Activated CD8-positive, alpha-beta memory T cell treated with anti-CD3 and anti-CD28 coated beads, Interleukin-2, amount 10 ng/mL, durations not matched to agents 7 days and 5 days (primary cell): ENCODE results near the gene LRRTM1. TPM values are rescaled to one million over a fixed set of nuclear protein-coding genes. Genes with fewer than 3 reads are reported as not detected.

Source experiments
- ATAC-seq: fragments of 150-1000 bp; cut with Tn5 transposase; one replicate; pipeline ENCODE4 v1.10.0; 2021; ENCODE audit warnings: moderate library complexity
- CTCF ChIA-PET: fragments of 350-600 bp; sonication (Branson Sonifier 250); formaldehyde crosslinking; loops from one replicate; lab custom pipeline; 2021; ENCODE audit warnings: antibody characterized with exemption; lab: Charles Lee
- DNase-seq: peaks from one replicate; pipeline ENCODE4 v3.0.0-alpha.2; 2020
- H3K27ac Mint-ChIP-seq: one replicate; pipeline ENCODE4 v1.8.0; 2021; ENCODE audit warnings: mild to moderate bottlenecking, mixed read lengths
- H3K27me3 Mint-ChIP-seq: one replicate; pipeline ENCODE4 v1.8.0; 2021; ENCODE audit warnings: mixed read lengths
- H3K36me3 Mint-ChIP-seq: one replicate; pipeline ENCODE4 v1.8.0; 2021; ENCODE audit warnings: mild to moderate bottlenecking, mixed read lengths
- H3K4me1 Mint-ChIP-seq: one replicate; pipeline ENCODE4 v1.8.0; 2021; ENCODE audit warnings: mixed read lengths
- H3K4me3 Mint-ChIP-seq: one replicate; pipeline ENCODE4 v1.8.0; 2021; ENCODE audit warnings: mild to moderate bottlenecking, moderate library complexity, mixed read lengths
- H3K9me3 Mint-ChIP-seq: one replicate; pipeline ENCODE4 v1.8.0; 2022; ENCODE audit warnings: low read depth, mixed read lengths
- total RNA-seq, 2 experiments: library from RNA; stranded (reverse); gene quantifications; one replicate each; pipeline ENCODE4 v1.2.3, GENCODE V29; 2021

LRRTM1 gene, protein sequence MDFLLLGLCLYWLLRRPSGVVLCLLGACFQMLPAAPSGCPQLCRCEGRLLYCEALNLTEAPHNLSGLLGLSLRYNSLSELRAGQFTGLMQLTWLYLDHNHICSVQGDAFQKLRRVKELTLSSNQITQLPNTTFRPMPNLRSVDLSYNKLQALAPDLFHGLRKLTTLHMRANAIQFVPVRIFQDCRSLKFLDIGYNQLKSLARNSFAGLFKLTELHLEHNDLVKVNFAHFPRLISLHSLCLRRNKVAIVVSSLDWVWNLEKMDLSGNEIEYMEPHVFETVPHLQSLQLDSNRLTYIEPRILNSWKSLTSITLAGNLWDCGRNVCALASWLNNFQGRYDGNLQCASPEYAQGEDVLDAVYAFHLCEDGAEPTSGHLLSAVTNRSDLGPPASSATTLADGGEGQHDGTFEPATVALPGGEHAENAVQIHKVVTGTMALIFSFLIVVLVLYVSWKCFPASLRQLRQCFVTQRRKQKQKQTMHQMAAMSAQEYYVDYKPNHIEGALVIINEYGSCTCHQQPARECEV
- total RNA-seq: not detected

DNA sequence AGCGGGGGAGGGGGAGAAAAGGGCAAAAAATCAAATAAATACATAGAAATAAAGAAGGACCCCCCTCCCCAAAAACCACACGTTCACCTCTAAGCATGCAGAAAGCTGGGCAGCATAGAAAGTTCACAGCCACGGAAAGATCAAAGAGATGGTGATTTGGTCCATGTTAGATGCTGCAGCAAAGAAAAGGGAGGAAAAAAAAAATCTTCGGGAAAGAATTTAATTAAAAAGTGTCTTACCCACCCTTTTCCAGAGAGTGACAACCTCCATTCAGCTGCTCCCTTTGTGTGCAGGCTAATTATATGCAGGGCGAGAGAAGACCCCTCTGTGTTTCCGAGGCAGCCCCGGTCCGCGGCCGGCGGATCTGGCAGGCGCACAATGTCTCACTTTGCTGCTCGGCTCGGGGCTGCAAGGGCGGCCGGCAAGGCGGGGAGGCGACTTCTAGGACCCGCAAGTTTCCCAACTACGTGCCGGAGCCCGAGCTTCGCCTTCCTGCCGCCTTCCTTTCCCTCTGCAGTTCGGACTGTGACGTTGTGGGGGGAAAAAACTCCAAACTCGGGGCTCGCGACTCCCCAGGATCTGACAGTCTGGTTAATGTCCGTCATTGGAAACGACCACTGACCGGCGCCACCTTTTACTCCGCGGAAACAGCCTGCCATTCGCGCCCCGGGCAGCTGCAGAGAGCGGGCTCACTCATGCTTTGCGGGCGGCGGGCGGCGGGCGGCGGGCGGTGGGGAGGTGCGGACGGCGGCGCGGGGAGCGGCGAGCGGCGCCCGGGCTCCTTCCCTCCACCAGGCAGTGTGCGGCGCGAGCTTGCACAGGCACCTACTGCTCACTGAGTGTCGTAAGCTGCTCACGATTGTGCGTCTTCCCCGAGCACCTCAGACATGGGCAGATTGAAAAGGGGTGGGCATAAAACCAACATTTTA lies at the start of gene LRRTM1:
Gene LRRTM1, minus strand, starts transcription at position 844 of the 929 bp plus-strand sequence. CDS start 933 bp downstream, outside the sequence.
- H3K9me3 Mint-ChIP-seq: peaks cover 3% of the 10 kb centered on the region
- no peaks in the 10 kb centered on the region for H3K4me1 Mint-ChIP-seq
- no peak within 1 kb of the TSS for H3K27ac Mint-ChIP-seq
- H3K27me3 Mint-ChIP-seq: peaks cover 41% of the 10 kb centered on the region
- no peak for ATAC-seq
- peaks cover 6% of the 10 kb centered on the region for H3K36me3 Mint-ChIP-seq
- no peak for DNase-seq
- CTCF ChIA-PET: no interaction called here
- H3K4me3 Mint-ChIP-seq: no peak within 1 kb of the TSS

DNA sequence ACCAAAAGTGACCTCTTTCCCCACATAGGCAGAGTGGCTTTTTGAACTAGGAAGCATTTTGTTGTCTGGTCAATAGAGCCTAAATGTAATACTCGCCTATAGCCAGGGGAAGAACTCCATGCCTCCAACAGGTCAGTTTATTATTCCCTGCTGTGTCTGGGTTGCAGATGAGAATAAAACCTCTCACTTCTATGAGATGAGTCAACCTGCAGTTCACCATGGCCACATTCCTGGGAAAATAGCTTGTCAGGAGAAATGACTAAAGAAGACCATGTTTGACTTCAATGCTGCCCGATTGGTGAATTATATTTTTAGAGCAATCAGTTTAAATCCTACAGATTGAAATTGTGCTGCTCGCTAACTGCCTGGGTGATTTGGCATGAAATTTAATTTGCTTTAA lies 46.7 kb upstream of the LRRTM1 start:
- no peak overlapping the region for H3K27ac Mint-ChIP-seq
- no peak overlapping the region for H3K4me3 Mint-ChIP-seq
- no peaks in the 10 kb centered on the region for H3K4me1 Mint-ChIP-seq
- CTCF ChIA-PET: no interaction called here
- H3K27me3 Mint-ChIP-seq: no peaks in the 10 kb centered on the region
- no peaks in the 10 kb centered on the region for H3K36me3 Mint-ChIP-seq
- DNase-seq: no peak
- ATAC-seq: no peak
- peaks cover 4% of the 10 kb centered on the region for H3K9me3 Mint-ChIP-seq

DNA sequence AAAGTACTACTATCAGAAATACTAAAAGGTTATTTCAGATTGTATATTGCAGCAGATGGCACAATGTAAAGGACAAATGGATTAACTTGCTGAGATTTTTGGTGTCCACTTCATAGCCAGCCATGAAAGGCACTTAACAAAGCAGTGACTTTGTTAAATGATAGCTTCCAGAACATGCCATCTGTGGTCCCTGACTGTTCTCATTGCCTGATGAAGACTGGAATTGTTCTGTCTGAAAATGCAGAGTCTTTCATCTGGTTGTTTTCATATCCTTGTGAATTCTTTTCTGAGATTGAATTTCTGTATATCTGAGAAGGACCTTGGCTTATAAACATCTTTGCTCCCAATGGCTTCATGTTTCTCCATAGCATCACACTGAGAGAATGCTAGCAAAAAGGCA lies 44.4 kb upstream of the LRRTM1 start:
- CTCF ChIA-PET: no interaction called here
- Mint-ChIP-seq H3K36me3 (no peaks in the 10 kb centered on the region), H3K4me1 (no peaks in the 10 kb centered on the region), H3K27ac (no peak overlapping the region), H3K9me3 (peaks cover 4% of the 10 kb centered on the region), H3K27me3 (no peaks in the 10 kb centered on the region), H3K4me3 (no peak overlapping the region)
- DNase-seq (no peak), ATAC-seq (no peak)

DNA sequence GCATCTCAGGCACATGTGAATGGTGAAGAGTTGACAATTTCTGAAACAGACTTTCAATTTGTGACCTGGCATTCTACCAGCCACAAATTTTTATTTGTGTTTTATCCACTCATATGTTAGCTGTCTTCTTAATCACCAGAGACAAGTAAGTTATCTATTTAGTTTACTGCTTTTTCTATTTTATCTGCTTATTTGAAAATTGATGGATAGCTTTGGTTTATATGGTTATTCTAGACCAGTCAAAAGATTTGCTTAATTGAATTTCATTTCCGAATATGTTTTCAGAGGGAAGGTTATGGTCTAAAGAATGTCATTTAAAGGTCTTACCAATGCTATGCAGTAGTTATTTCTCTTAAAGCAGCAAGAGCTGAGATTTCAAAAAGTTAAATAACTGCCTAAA lies 43.5 kb upstream of the LRRTM1 start:
- H3K27ac Mint-ChIP-seq: no peak overlapping the region

DNA sequence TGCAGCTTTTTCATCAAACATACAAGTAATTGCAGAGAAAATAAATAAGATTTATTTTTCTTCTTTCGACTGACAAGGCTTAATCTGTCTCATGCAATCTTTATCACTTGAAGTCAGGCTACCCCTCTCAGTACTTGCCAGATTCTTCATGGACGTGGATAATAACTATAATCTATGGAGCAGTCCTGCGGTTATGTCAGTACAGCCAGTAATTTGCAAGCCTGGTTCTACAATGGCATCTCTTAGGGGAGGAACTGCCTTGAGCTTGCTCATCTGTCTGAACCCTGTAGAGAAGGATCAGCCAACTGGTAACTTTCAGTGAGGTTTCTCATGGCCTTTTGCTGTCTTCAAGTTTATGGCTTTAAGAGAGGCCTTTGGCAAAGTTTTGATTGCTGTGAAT lies 35.5 kb upstream of the LRRTM1 start:
- Mint-ChIP-seq H3K27ac (no peak overlapping the region), H3K27me3 (no peaks in the 10 kb centered on the region), H3K36me3 (no peaks in the 10 kb centered on the region), H3K4me3 (no peak overlapping the region), H3K4me1 (no peaks in the 10 kb centered on the region), H3K9me3 (peaks cover 7% of the 10 kb centered on the region)
- DNase-seq (no peak), ATAC-seq (no peak)
- CTCF ChIA-PET: no interaction called here

More for the DNA sequence above, 43.5 kb upstream of the LRRTM1 start:
- H3K9me3 Mint-ChIP-seq: peaks cover 4% of the 10 kb centered on the region
- H3K27me3 Mint-ChIP-seq: no peaks in the 10 kb centered on the region
- ATAC-seq (no peak), DNase-seq (no peak)
- no peaks in the 10 kb centered on the region for H3K4me1 Mint-ChIP-seq
- H3K36me3 Mint-ChIP-seq: no peaks in the 10 kb centered on the region
- CTCF ChIA-PET: no interaction called here
- H3K4me3 Mint-ChIP-seq: no peak overlapping the region

DNA sequence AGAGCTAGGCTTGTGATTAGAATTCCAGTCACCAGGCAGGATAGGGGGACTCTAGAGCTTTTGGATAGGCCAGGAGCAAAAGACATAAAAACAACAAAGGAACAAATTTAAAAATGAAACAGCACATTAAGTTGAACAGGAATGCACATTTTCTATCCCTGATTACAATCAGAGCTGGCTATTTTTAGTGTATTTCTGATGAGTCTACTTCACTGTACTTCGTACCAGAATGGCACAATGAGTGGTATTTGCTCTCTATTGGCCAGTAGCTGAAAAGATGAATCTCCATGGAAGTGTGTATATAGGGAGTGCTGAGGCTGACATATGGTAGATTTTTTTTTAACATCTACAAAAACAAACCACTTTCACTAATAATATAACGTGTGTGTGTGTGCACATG lies 34.2 kb upstream of the LRRTM1 start:
- no peak for ATAC-seq
- H3K27ac Mint-ChIP-seq: no peak overlapping the region
- no peak overlapping the region for H3K4me3 Mint-ChIP-seq
- no peaks in the 10 kb centered on the region for H3K27me3 Mint-ChIP-seq
- H3K4me1 Mint-ChIP-seq: no peaks in the 10 kb centered on the region
- H3K36me3 Mint-ChIP-seq: no peaks in the 10 kb centered on the region
- DNase-seq: no peak
- CTCF ChIA-PET: no interaction called here
- H3K9me3 Mint-ChIP-seq: peaks cover 7% of the 10 kb centered on the region

DNA sequence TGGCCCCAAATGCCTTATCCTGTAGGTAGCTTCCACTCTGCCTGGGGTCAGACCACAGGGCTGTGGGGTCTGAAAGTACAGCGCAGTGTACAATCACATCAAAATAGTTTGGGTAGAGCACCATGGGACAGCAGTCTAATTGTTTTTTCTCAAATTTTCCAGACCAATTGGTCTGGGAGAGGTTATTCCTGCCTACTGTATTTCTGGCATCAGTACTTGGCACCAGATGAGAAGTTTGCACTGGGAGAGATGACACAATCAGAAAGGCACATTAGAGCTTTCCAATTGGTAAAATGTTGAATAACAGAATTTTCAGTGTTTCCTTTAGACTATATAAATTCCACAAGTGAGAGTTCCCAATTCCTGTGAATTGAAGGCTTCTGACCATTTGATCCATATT lies 30.9 kb upstream of the LRRTM1 start:
- Mint-ChIP-seq H3K4me1 (no peaks in the 10 kb centered on the region), H3K27ac (no peak overlapping the region), H3K36me3 (no peaks in the 10 kb centered on the region), H3K27me3 (no peaks in the 10 kb centered on the region), H3K9me3 (peaks cover 8% of the 10 kb centered on the region), H3K4me3 (no peak overlapping the region)
- ATAC-seq: no peak
- CTCF ChIA-PET: no interaction called here
- no peak for DNase-seq

DNA sequence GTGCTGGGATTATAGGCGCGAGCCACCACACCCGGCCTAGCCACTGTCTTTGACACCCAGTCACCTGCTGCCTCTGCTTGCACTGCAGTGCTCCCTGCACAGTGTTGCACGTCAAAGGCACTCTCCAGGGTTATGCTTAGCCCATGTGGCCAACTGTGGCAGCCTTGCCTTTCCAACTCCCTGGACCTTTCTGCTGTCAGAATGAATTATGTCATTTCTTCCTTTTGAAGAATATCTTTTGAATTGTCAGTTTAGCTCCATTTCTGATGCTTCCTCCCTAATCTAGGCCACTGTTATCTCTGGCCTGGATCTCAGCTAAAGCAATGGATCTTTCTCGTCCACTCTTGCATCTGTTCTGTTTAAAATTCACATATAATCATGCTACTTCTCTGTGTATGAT lies 29.3 kb upstream of the LRRTM1 start:
- H3K4me3 Mint-ChIP-seq: no peak overlapping the region

DNA sequence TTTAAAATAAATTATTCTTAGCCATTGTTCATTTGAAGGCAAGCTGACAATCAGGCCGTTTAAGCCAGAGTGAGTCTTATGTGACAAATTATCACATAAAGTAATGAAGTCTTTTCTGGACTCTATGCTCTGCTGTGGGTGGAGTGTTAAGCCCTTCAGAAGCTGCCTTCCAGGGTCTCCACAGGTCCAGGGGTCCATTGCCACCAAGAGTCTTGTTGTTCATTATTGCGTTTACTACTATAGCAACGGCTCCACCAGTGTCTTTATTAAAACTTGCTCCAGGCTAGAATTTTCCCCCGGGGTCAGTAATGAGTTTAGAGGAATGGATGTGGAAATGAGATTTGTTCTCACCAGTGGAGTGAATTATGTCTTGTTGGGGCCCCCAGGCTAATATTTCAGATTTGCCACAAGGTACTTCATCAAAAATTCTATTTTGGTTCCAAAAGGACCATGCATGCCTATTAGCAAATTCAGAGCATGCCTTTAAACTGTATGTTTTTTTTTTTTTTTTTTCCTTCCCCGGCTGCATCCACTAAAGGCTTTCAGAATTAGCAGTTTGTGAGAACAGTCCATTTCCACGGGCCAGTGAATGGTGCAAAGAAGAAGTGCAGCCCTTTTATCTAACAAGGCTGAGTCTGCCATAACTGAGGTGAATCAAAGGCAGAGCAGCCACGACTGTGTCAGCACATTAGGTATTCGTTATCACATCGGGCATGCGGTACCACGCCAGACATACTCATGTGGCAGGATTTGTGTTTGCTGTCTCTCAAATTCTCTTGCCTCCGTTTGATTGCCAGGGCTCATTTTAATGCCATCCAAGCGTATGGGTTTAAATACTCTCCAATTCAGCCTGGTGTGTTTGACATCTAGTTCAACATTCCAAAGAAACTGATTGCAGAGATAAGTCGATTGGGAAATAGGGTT lies 26.2 kb upstream of the LRRTM1 start:
- Mint-ChIP-seq H3K4me1 (no peaks in the 10 kb centered on the region), H3K9me3 (peaks cover 6% of the 10 kb centered on the region), H3K27ac (no peak overlapping the region), H3K27me3 (no peaks in the 10 kb centered on the region), H3K36me3 (no peaks in the 10 kb centered on the region), H3K4me3 (no peak overlapping the region)
- DNase-seq (no peak), ATAC-seq (no peak)
- CTCF ChIA-PET: no interaction called here

More for the DNA sequence above, 29.3 kb upstream of the LRRTM1 start:
- Mint-ChIP-seq H3K36me3 (no peaks in the 10 kb centered on the region), H3K27me3 (no peaks in the 10 kb centered on the region), H3K4me1 (no peaks in the 10 kb centered on the region), H3K27ac (no peak overlapping the region), H3K9me3 (peaks cover 8% of the 10 kb centered on the region)
- CTCF ChIA-PET: no interaction called here
- DNase-seq (no peak), ATAC-seq (no peak)

DNA sequence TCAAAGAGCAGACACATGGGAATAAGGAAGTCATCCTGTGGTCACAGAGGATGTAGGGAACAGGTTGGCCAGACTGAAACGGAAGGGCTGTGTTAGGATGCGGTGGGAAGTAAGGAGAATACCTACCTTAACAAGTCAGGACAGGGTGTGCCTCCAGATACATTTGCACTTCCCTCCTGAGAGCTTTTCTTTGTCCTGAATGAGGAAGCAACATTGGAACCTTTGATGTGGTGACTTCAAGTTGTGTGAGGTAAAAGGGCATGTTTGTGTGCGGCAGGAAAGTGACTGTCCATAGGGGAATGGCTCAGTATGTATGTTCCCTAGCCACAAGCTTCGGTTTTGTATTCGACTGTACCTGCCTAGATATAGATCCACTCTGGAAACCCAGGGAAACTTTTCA lies 24.9 kb upstream of the LRRTM1 start:
- CTCF ChIA-PET: no interaction called here

DNA sequence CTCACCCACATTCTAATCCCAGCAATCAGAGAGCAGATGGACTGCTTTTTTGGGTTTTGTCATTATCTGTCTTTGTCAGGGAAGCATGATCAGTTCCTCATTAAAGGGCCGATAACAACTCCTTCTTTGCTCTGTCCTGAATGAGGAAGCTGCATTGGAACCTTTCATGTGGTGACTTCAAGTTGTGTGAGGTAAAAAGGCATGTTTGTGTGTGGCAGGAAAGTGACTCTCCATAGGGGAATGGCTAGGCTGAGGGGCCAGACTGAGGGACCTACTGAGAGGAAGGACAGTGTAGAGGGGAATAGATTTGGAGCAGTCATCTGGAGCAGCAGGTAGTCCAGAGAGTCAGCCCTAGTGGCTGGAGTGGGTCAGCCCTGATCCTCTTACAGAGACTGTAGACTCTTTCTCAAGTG lies 23.6 kb upstream of the LRRTM1 start:
- no peaks in the 10 kb centered on the region for H3K36me3 Mint-ChIP-seq
- H3K4me3 Mint-ChIP-seq: no peak overlapping the region
- CTCF ChIA-PET: no interaction called here
- H3K27ac Mint-ChIP-seq: no peak overlapping the region
- H3K27me3 Mint-ChIP-seq: no peaks in the 10 kb centered on the region
- H3K9me3 Mint-ChIP-seq: peaks cover under 1% of the 10 kb centered on the region
- H3K4me1 Mint-ChIP-seq: no peaks in the 10 kb centered on the region
- ATAC-seq (no peak), DNase-seq (no peak)

More for the DNA sequence above, 24.9 kb upstream of the LRRTM1 start:
- H3K36me3 Mint-ChIP-seq: no peaks in the 10 kb centered on the region
- ATAC-seq (no peak), DNase-seq (no peak)
- no peaks in the 10 kb centered on the region for H3K4me1 Mint-ChIP-seq
- no peaks in the 10 kb centered on the region for H3K27me3 Mint-ChIP-seq
- H3K4me3 Mint-ChIP-seq: no peak overlapping the region
- H3K9me3 Mint-ChIP-seq: peaks cover 6% of the 10 kb centered on the region
- H3K27ac Mint-ChIP-seq: no peak overlapping the region

DNA sequence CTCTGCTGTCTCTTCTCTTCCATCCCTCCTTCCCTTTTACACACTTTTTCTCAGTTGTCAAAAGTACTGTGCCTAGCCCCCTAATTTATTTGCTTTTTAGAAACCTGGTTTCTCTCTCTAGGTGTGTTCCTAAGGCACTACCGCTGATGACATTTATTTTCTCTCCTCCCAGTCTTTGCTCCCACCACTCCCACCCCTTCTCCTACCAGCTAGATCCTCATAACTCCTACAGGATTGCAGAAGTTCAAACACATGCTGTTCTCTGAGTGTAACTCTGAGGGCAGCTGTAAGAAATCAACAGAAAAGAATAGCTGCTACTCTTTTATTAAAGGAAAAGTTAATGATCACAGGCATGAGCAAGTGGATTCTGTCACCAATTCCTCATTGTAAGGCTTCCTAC lies 22.3 kb upstream of the LRRTM1 start:
- Mint-ChIP-seq H3K36me3 (no peaks in the 10 kb centered on the region), H3K27me3 (peaks cover 3% of the 10 kb centered on the region), H3K27ac (no peak overlapping the region), H3K4me1 (no peaks in the 10 kb centered on the region), H3K9me3 (no peaks in the 10 kb centered on the region), H3K4me3 (no peak overlapping the region)
- DNase-seq (no peak), ATAC-seq (no peak)
- CTCF ChIA-PET: no interaction called here

DNA sequence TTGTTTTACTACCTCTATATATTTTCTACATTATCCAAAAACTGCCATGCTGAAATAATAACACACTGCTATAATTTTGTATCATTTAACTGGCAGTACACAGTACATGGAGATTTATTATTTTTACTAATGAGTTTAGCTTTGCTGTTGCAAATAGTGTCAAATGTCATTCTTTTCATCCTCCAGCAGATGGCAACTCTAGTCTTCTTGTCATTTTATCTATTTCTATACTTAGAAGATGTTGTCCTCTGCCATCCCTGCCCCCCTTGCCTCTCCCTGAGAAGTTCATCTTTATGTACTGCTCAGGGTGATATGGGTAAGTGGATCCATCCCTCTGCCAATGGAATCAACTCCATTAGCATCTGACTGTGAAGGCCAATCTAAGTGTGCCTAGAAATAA lies 21.7 kb upstream of the LRRTM1 start:
- peaks cover 3% of the 10 kb centered on the region for H3K27me3 Mint-ChIP-seq
- H3K9me3 Mint-ChIP-seq: no peaks in the 10 kb centered on the region
- no peaks in the 10 kb centered on the region for H3K4me1 Mint-ChIP-seq
- CTCF ChIA-PET: no interaction called here
- no peak overlapping the region for H3K4me3 Mint-ChIP-seq
- no peaks in the 10 kb centered on the region for H3K36me3 Mint-ChIP-seq
- ATAC-seq (no peak), DNase-seq (no peak)
- H3K27ac Mint-ChIP-seq: no peak overlapping the region
